Erythroblast (primary cell): Measurements from ENCODE around the gene NOP10.
"Not testable (repeated sequence)": the region's sequence is repeated elsewhere in the genome, so short reads cannot be mapped to it uniquely, and the experiment has no call there.

Experiments
- GATA1 ChIP-seq: IDR thresholded peaks from 2 replicates; pipeline ENCODE4 v1.6.1; 2011; ENCODE audit warnings: low read depth, mild to moderate bottlenecking, control low read depth, low read length, moderate library complexity
- POLR2A ChIP-seq: IDR thresholded peaks from 2 replicates; pipeline ENCODE4 v1.6.1; 2011; ENCODE audit warnings: mild to moderate bottlenecking, low read length

DNA sequence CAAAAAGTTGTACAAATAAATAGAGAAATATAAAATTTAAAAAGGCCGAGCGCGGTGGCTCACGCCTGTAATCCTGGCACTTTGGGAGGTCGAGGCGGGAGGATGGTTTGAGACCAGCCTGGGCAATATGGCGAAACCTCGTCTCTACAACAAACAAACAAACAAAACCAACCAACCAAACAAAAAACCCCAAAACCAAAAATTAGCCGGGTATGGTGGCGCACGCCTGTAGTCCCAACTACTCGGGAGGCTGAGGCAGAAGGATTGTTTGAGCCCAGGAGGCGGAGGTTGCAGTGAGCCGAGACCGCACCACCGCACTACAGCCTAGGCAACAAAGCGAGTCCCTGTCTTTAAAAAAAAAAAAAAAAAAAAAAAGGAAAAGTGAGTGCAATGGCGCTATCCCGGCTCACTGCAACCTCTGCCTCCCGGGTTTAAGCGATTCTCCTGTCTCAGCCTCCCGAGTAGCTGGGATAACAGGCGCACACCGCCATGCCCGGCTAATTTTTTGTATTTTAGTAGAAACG is 661 bp downstream of the NOP10 start:
- not testable (repeated sequence) for TF ChIP-seq POLR2A, GATA1
